ENCODE data around the gene ZMYND12.
"Not testable (repeated sequence)": the region's sequence is repeated elsewhere in the genome, so short reads cannot be mapped to it uniquely, and the experiment has no call there.

ZMYND12 gene

GRCh38 chr1:42456010-42456753 is at the start of gene ZMYND12, which contains the start of gene PPCS:
Gene ZMYND12 (minus strand): TSS chr1:42456022. CDS start chr1:42455997, 25 bp downstream.
Gene PPCS (plus strand): TSS chr1:42456543. CDS start chr1:42456566, 23 bp downstream.
- in situ Hi-C loops (cut with MboI; ENCODE audit: low sequenced_read_pairs), result no loop called here

- in situ Hi-C loops (cut with MboI; ENCODE audit: low sequenced_read_pairs), result loop anchor here (25.0 kb wide), 1 partner anchor 583 kb away; no protein-coding TSS in a partner anchor
These were observed 48.8 kb upstream of the ZMYND12 start for GRCh38 chr1:42504535-42505128.

GRCh38 chr1:42502031-42502430 is 46.2 kb upstream of the ZMYND12 start:
- in situ Hi-C loops (cut with MboI; ENCODE audit: low sequenced_read_pairs), result loop anchor here (25.0 kb wide), 1 partner anchor 585 kb away; no protein-coding TSS in a partner anchor

DNA sequence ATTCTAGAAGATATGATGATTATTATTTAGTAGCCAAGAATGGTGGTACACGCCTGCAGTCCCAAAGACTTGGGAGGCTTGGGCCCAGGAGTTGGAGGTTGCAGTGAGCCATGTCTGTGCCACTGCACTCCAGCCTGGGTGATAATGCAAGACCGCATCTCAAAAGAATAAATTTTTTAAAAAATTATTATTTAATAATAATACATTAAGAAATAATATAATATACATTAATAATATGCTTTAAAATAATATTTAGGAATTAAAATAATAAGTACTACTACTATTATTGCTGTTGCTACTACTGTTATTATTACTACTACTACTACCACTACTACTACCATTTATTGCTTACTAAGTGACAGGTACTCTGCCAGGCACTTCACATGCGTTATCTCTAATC is 34.4 kb upstream of the ZMYND12 start:
- in situ Hi-C loops (cut with MboI; ENCODE audit: low sequenced_read_pairs), result no loop called here

DNA sequence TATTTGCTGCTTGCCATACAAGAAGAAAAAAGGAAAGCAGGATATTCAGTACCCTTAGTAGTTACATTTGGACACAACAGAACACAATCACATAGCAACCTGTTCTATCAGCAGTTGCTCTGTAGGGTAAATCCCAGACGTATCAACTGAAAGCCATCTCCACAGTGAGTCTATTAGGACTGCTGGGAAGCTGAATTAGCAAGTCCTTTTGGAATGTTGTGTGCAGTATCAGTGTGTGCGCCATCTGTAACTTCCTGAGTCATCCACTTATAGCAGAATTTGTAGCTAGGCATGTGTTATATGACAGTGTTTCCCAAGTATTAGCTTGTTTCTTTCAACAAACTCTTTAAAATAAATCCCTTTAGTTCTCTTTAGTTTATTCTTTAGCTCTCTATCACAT is 28.6 kb upstream of the ZMYND12 start:
- in situ Hi-C loops (cut with MboI; ENCODE audit: low sequenced_read_pairs), result loop anchor here (10.0 kb wide), 1 partner anchor 60 kb away; no protein-coding TSS in a partner anchor

GRCh38 chr1:42482635-42483153 is 26.9 kb upstream of the ZMYND12 start:
- in situ Hi-C loops (cut with MboI; ENCODE audit: low sequenced_read_pairs), result loop anchor here (10.0 kb wide), 1 partner anchor 58 kb away; no protein-coding TSS in a partner anchor

DNA sequence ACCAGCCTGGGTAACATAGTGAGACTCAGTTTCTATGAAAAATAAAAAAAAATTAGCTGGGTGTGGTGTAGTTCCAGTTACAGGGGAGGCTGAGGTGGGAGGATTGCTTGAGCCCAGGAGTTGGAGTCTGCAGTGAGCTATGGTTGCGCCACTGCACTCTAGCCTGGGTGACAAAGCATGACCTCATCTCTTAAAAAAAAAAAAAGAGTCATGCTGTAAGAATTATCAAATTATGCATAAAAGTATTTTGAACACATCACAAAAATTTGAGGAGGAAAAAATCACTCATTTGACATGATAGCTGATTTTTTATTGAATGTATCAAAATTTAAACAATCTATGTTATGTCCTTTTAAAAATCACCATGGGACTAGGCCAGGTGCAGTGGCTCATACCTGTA is 25.1 kb upstream of the ZMYND12 start:
- in situ Hi-C loops (cut with MboI; ENCODE audit: low sequenced_read_pairs), result loop anchor here (10.0 kb wide), 1 partner anchor 56 kb away; no protein-coding TSS in a partner anchor

- in situ Hi-C loops (cut with MboI; ENCODE audit: low sequenced_read_pairs), result loop anchor here (10.0 kb wide), 1 partner anchor 55 kb away; no protein-coding TSS in a partner anchor
These were observed 23.8 kb upstream of the ZMYND12 start for GRCh38 chr1:42479621-42480020.

DNA sequence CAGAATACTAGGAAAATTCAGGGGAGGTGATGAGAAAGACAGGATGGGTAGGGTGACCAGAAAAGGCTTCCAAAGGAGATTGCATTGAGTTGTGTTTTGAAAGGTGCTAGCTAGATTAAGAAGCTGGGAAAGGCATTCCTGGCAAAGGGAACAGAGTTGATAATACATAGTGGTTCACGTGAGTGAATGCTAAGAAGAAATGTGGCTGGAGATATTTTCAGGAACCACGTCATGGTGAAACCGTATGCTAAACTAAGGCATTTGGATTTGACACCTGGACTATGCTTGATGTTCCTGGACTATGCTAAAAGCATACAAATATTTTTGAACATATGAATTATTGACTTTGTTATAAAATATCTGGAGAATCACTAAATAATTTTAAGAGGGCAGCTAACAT is 22.0 kb upstream of the ZMYND12 start:
- in situ Hi-C loops (cut with MboI; ENCODE audit: low sequenced_read_pairs), result no loop called here

DNA sequence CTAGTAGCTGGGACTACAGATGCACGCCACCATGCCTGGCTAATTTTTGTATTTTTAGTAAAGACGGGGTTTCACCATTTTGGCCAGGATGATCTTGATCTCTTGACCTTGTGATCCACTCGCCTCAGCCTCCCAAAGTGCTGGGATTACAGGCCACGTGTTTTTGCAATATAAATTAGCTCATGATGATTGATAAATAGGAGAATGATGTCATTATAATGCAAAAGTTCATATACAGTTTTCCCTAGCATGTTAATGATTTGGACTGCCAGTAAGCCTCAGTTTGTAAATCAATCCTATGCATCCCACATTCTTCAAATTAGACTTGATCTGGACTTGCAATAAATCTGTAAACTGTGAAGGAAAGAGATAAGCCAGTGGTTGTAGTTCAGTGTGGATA is 21.5 kb upstream of the ZMYND12 start:
- in situ Hi-C loops (cut with MboI; ENCODE audit: low sequenced_read_pairs), result not testable (repeated sequence)

DNA sequence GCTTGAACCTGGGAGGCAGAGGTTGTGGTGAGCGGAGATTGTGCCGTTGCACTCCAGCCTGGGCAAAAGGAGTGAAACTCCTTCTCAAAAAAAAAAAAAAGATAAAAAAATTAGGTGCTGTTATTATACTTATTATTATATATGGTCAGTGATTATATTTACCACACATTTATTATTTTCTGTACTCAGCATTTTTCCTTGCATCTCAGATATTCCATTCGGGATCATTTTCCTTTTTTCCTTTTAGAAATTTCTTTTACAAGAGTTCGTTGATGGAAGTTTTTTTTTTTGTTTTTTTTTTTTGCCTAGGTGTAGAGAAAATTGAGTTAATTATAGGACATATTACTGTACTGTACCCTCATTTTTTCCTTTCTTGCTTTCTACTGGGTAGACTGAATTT is 20.8 kb upstream of the ZMYND12 start:
- in situ Hi-C loops (cut with MboI; ENCODE audit: low sequenced_read_pairs), result no loop called here

DNA sequence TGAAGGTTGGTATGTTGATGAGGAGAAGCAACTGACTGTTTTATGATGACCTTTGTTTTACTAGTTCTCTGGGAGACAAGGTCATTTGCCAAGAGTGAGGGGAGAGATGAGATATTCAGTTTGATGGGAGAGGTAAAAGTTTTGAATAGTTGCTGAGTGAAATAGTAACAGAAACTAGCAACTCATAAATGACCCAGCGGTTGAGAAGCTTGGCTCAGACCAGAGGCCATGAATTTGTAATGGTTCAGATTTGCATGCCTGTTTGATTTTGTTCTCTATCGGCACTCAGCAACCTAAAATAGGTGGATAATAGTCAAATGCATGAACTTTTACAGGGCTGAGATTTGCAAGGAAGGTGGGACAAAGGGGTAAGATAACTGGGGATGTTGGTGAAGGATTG is 13.9 kb upstream of the ZMYND12 start:
- in situ Hi-C loops (cut with MboI; ENCODE audit: low sequenced_read_pairs), result no loop called here

GRCh38 chr1:42466030-42466429 is 10.2 kb upstream of the ZMYND12 start:
- in situ Hi-C loops (cut with MboI; ENCODE audit: low sequenced_read_pairs), result no loop called here

GRCh38 chr1:42463921-42464320 is 8.1 kb upstream of the ZMYND12 start:
- in situ Hi-C loops (cut with MboI; ENCODE audit: low sequenced_read_pairs), result no loop called here

DNA sequence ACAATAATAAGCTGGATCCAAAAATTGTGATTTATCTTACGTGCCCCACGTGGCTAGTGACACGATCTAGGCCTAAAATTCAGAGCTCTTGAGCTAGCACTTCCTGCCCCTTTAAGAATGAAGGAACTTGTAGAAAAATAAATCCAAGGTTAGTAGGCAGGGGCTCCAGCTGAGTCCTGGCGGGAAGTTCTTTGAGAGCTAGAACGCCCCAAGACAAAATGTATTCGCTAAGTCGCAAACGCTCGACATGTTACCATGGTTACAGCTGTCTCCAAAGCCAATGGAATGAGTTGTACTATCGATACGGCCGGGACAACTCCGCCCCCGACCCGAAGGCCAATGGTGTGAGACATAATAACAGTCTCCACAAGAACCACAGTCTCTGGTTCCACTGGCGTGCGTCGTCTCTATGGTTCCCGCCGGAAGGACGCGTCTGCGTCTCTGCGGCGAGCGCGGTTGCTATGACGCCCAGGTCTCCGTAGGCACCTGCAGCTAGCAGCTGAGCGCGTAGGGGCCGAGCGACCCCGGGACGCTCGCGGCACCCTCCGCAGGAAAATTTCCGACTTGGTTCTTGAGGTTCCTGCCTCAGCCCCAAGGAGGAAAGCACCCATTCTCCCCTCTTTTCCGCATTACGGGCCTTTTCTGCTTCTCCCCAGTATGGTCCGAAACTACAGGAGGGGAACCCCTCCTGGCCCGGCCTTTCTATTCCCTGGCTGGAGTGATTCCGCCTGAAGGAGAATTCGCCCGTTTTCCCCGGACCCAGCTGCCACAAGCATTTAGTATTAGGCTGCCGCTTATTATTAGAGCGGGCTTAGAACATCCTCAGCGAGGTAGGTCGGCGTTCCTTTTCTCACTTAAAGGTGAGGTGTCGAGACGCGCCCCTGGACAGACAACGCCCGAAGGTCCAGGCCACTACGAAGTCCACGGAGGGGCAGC is 7.3 kb upstream of the ZMYND12 start, which contains the start of gene CCDC30:
TSS of gene CCDC30 (plus strand) at position 459 of the 936 bp plus-strand sequence. CDS start 17,266 bp downstream, outside the sequence.
- in situ Hi-C loops (cut with MboI; ENCODE audit: low sequenced_read_pairs), result no loop called here

GRCh38 chr1:42461196-42461595 is 5.4 kb upstream of the ZMYND12 start:
- in situ Hi-C loops (cut with MboI; ENCODE audit: low sequenced_read_pairs), result no loop called here

GRCh38 chr1:42456754-42457089 is 900 bp upstream of the ZMYND12 start:
- in situ Hi-C loops (cut with MboI; ENCODE audit: low sequenced_read_pairs), result no loop called here

DNA sequence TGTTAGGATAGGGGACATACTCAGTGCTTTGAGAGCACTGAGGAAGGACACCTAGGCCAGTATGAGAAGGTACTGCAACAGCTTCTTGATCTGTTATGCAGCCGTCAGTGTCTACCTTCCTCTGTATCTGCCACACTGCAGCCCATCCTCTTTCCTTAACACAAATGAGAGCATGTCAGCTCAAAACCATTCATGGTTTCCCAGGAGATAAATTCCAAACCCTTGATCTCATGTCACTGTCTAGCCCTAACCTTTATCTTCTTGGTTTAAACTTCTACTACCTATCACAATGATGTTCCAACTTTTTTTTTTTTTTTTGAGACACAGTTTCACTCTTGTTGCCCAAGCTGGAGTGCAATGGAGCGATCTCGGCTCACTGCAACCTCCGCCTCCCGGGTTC is 1.4 kb downstream of the ZMYND12 start:
- in situ Hi-C loops (cut with MboI; ENCODE audit: low sequenced_read_pairs), result no loop called here

GRCh38 chr1:42453386-42453785 is 2.4 kb downstream of the ZMYND12 start:
- in situ Hi-C loops (cut with MboI; ENCODE audit: low sequenced_read_pairs), result no loop called here

- in situ Hi-C loops (cut with MboI; ENCODE audit: low sequenced_read_pairs), result no loop called here
These were observed 5.8 kb downstream of the ZMYND12 start for GRCh38 chr1:42450061-42450460.

DNA sequence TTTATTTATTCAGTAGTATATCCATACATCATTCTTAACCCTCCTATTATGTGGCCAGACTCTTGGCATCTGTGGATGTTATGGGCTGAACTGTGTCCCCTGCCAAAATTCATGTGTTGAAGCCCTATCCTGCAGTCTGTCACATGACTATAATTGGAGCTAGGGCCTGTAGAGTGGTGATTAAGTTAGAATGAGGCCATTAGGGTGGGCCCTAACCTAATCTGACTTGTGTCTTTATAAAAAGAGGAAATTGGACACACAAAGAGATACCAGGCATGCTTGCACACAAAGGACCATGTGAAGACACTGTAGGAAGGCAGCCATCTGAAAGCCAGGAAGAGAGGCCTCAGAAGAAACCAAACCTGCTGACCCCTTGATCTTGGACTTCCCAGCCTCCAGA is 6.6 kb downstream of the ZMYND12 start:
- in situ Hi-C loops (cut with MboI; ENCODE audit: low sequenced_read_pairs), result no loop called here
